OCI-LY7 (cell line): ENCODE data around the gene CEP72. TPM values are rescaled to one million over a fixed set of nuclear protein-coding genes. Genes with fewer than 3 reads are reported as not detected.

Experiments
- BruUV-seq: library from RNA; stranded (reverse); fragments of 400-500 nt; replicated peaks from 2 replicates; lab custom pipeline; 2021; lab: Mats Ljungman, UMichigan
- CTCF ChIA-PET: fragments of 300-600 bp; sonication (Branson Sonifier 250); formaldehyde crosslinking; loops from one replicate; lab custom pipeline; 2022; ENCODE audit warnings: antibody characterized with exemption; ENCODE audit not compliant: unreplicated experiment; lab: Charles Lee
- POLR2A ChIA-PET: fragments of 300-600 bp; sonication (Branson Sonifier 250); formaldehyde crosslinking; loops from one replicate; lab custom pipeline; 2022; ENCODE audit warnings: antibody characterized with exemption; lab: Charles Lee
- DNase-seq: peaks from one replicate; pipeline ENCODE4 v3.0.0-alpha.2; 2015; ENCODE audit warnings: low spot score
- H2AFZ ChIP-seq: fragments of 200-600 bp; sonication (generic), shearing (Covaris generic); 2 replicates; pipeline ENCODE4 v1.6.1; 2014; ENCODE audit warnings: mild to moderate bottlenecking, antibody characterized with exemption, low read length, moderate library complexity
- H3K27ac ChIP-seq: fragments of 200-600 bp; sonication (generic); 2 replicates; pipeline ENCODE4 v1.5.1; 2014; ENCODE audit warnings: mixed run types, low read depth, mild to moderate bottlenecking, moderate library complexity, low read length, inconsistent platforms; ENCODE audit not compliant: poor library complexity, severe bottlenecking
- H3K36me3 ChIP-seq: fragments of 200-600 bp; sonication (generic); 2 replicates; pipeline ENCODE4 v1.6.1; 2014; ENCODE audit warnings: mild to moderate bottlenecking, antibody characterized with exemption, low read length, moderate library complexity, mixed read lengths; ENCODE audit not compliant: insufficient read depth
- H3K4me1 ChIP-seq: fragments of 200-600 bp; sonication (generic); 2 replicates; pipeline ENCODE4 v1.5.1; 2014; ENCODE audit warnings: mild to moderate bottlenecking, low read length; ENCODE audit not compliant: insufficient read depth, poor library complexity, severe bottlenecking
- H3K4me2 ChIP-seq: fragments of 200-600 bp; sonication (generic); 2 replicates; pipeline ENCODE4 v1.6.1; 2014; ENCODE audit warnings: mild to moderate bottlenecking, low read length
- H3K4me3 ChIP-seq: fragments of 200-600 bp; sonication (generic); 2 replicates; pipeline ENCODE4 v1.5.1; 2014; ENCODE audit warnings: mild to moderate bottlenecking, low read depth, low read length; ENCODE audit not compliant: poor library complexity, severe bottlenecking
- H3K79me2 ChIP-seq: fragments of 200-600 bp; sonication (generic); 2 replicates; pipeline ENCODE4 v1.6.1; 2016; ENCODE audit warnings: low read depth, mild to moderate bottlenecking, low read length, moderate library complexity, mixed read lengths; ENCODE audit not compliant: insufficient read depth
- H3K9me2 ChIP-seq: fragments of 200-600 bp; sonication (generic); 2 replicates; pipeline ENCODE4 v1.6.1; 2016; ENCODE audit warnings: mild to moderate bottlenecking, low read length, mixed read lengths; ENCODE audit not compliant: insufficient read depth
- H3K9me3 ChIP-seq: fragments of 200-600 bp; sonication (generic); 2 replicates; pipeline ENCODE4 v1.6.1; 2014; ENCODE audit warnings: mild to moderate bottlenecking, mixed run types, low read length, mixed read lengths
- H4K20me1 ChIP-seq: fragments of 200-600 bp; sonication (generic); 2 replicates; pipeline ENCODE4 v1.6.1; 2014; ENCODE audit warnings: mild to moderate bottlenecking, antibody characterized with exemption, low read length, moderate library complexity, mixed read lengths; ENCODE audit not compliant: insufficient read depth
- CTCF ChIP-seq: fragments of 200-600 bp; sonication (generic); conservative IDR thresholded peaks from 2 replicates; pipeline ENCODE4 v1.5.1; 2014; ENCODE audit warnings: mild to moderate bottlenecking, antibody characterized with exemption, low read length, moderate library complexity, mixed read lengths
- EZH2phosphoT487 ChIP-seq: fragments of 200-600 bp; sonication (generic); IDR thresholded peaks from 2 replicates; pipeline ENCODE4 v1.6.1; 2018; ENCODE audit warnings: low read depth, borderline replicate concordance, mild to moderate bottlenecking, mixed run types, antibody characterized with exemption, low read length, moderate library complexity, mixed read lengths
- intact Hi-C: fragments of 100-400 bp; cut with micrococcal nuclease; formaldehyde crosslinking; loops from one replicate; pipeline ENCODE4 v1.10.0; 2022; ENCODE audit not compliant: unreplicated experiment
- total RNA-seq, 2 experiments: library from RNA; depleted of rRNA in 1 of 2; stranded (reverse); fragments of >200 nt in 1 of 2; shearing (Covaris generic) in 1 of 2; gene quantifications; 2 replicates each; pipeline ENCODE4 v1.2.3, GENCODE V29; 2014 to 2022

The CEP72 gene
- total RNA-seq, 2 experiments from 2014 or later: 26.9 to 42.7 TPM

GRCh38 chr5:643351-643801 lies 31.2 kb downstream of the CEP72 start:
- ChIA-PET POLR2A (interaction anchor here (1.0 kb wide), 1 partner anchor 30 kb away, joined by 3 read pairs; no protein-coding TSS in a partner anchor), CTCF (no interaction called here)
- Histone ChIP-seq H3K4me1 (peaks cover 15% of the 10 kb centered on the region), H2AFZ (no peak overlapping the region), H3K79me2 (no peaks in the 10 kb centered on the region), H3K27ac (no peak overlapping the region), H3K9me3 (0 out of 2 replicates have a peak, but pooled peaks cover 6% of the 10 kb centered on the region), H3K4me2 (peak overlapping the region; percentile 37; the same call in 1 of the 2 replicates), H3K36me3 (peaks cover 90% of the 10 kb centered on the region), H3K9me2 (no peaks in the 10 kb centered on the region), H3K4me3 (no peak overlapping the region), H4K20me1 (no peaks in the 10 kb centered on the region)
- BruUV-seq: no TSS peak
- intact Hi-C loops: no loop called here
- peak; percentile 78 for DNase-seq
- peak; percentile 27; the same call in 1 of the 2 replicates for TF ChIP-seq CTCF
- no peak for TF ChIP-seq EZH2phosphoT487

GRCh38 chr5:643811-644271 lies 31.7 kb downstream of the CEP72 start:
- Histone ChIP-seq H3K4me2 (peak overlapping the region; percentile 37; the same call in 1 of the 2 replicates), H3K4me3 (no peak overlapping the region), H3K27ac (peak overlapping the region; percentile 16), H4K20me1 (no peaks in the 10 kb centered on the region), H3K4me1 (peaks cover 15% of the 10 kb centered on the region), H3K9me3 (0 out of 2 replicates have a peak, but pooled peaks cover 10% of the 10 kb centered on the region), H3K9me2 (no peaks in the 10 kb centered on the region), H3K36me3 (peaks cover 90% of the 10 kb centered on the region), H3K79me2 (no peaks in the 10 kb centered on the region), H2AFZ (no peak overlapping the region)
- POLR2A ChIA-PET: no interaction called here
- TF ChIP-seq CTCF (no peak), EZH2phosphoT487 (no peak)
- BruUV-seq: no TSS peak
- DNase-seq: peak; percentile 15
- intact Hi-C loops: no loop called here
- CTCF ChIA-PET: no interaction called here

GRCh38 chr5:644509-644908 lies 32.4 kb downstream of the CEP72 start:
- Histone ChIP-seq H2AFZ (no peak overlapping the region), H3K9me3 (0 out of 2 replicates have a peak, but pooled peaks cover 11% of the 10 kb centered on the region), H3K27ac (no peak overlapping the region), H3K4me1 (peaks cover 15% of the 10 kb centered on the region), H3K4me2 (no peak overlapping the region), H3K9me2 (no peaks in the 10 kb centered on the region), H3K79me2 (no peaks in the 10 kb centered on the region), H3K36me3 (peaks cover 90% of the 10 kb centered on the region), H3K4me3 (no peak overlapping the region), H4K20me1 (no peaks in the 10 kb centered on the region)
- BruUV-seq: no TSS peak
- no peak for DNase-seq
- intact Hi-C loops: no loop called here
- CTCF ChIA-PET: no interaction called here
- POLR2A ChIA-PET: no interaction called here
- TF ChIP-seq CTCF: no peak
- no peak for TF ChIP-seq EZH2phosphoT487
